ENCODE results near the gene MAS1L.
"Not testable (repeated sequence)": the region's sequence is repeated elsewhere in the genome, so short reads cannot be mapped to it uniquely, and the experiment has no call there.

- not testable (repeated sequence) for TF ChIP-seq CTCF, POLR2AphosphoS5 (IDR thresholded peaks at IDR 0.05)
Measured at GRCh38 chr6:29436730-29437129, 51.0 kb downstream of the MAS1L start.

Data from upper lobe of left lung (tissue), 4 donors.